Astrocyte of the spinal cord (primary cell): ENCODE results near the gene CAMTA1.

ENCODE experiments used
- DNase-seq: peaks from one replicate; pipeline ENCODE4 v3.0.0; 2011; ENCODE audit warnings: low read depth, low spot score
- H3K4me3 ChIP-seq: 2 replicates; pipeline ENCODE4 v1.5.1; 2011; ENCODE audit warnings: low read depth, mild to moderate bottlenecking, low read length, moderate library complexity
- CTCF ChIP-seq: IDR thresholded peaks from 2 replicates; pipeline ENCODE4 v1.5.1; 2012; ENCODE audit warnings: low read depth, mild to moderate bottlenecking, low read length, inconsistent platforms
- in situ Hi-C: cut with HindIII; loops from 2 replicates; pipeline ENCODE4 v1.10.0; 2017; ENCODE audit warnings: low sequenced_read_pairs

Gene CAMTA1

GRCh38 chr1:7663451-7664146 is 878.3 kb downstream of the CAMTA1 start:
- DNase-seq, result no peak
- no peak for TF ChIP-seq CTCF
- H3K4me3 ChIP-seq, result no peak overlapping the region
- in situ Hi-C loops, result no loop called here

DNA sequence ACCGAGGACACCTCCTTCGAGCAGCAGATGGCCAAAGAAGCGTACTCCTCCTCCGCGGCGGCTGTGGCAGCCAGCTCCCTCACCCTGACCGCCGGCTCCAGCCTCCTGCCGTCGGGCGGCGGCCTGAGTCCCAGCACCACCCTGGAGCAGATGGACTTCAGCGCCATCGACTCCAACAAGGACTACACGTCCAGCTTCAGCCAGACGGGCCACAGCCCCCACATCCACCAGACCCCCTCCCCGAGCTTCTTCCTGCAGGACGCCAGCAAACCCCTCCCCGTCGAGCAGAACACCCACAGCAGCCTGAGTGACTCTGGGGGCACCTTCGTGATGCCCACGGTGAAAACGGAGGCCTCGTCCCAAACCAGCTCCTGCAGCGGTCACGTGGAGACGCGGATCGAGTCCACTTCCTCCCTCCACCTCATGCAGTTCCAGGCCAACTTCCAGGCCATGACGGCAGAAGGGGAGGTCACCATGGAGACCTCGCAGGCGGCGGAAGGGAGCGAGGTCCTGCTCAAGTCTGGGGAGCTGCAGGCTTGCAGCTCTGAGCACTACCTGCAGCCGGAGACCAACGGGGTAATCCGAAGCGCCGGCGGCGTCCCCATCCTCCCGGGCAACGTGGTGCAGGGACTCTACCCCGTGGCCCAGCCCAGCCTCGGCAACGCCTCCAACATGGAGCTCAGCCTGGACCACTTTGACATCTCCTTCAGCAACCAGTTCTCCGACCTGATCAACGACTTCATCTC is 879.1 kb downstream of the CAMTA1 start:
- in situ Hi-C loops, result no loop called here
- TF ChIP-seq CTCF, result no peak

DNA sequence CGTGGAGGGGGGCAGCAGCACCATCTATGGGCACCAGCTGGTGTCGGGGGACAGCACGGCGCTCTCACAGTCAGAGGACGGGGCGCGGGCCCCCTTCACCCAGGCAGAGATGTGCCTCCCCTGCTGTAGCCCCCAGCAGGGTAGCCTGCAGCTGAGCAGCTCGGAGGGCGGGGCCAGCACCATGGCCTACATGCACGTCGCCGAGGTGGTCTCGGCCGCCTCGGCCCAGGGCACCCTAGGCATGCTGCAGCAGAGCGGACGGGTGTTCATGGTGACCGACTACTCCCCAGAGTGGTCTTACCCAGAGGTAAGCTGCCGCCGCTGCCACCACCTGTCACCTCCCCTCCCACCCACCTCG is 879.6 kb downstream of the CAMTA1 start:
- in situ Hi-C loops, result no loop called here

More for the DNA sequence above, 879.1 kb downstream of the CAMTA1 start:
- no peak for DNase-seq
- no peak overlapping the region for H3K4me3 ChIP-seq

GRCh38 chr1:7666249-7666648 is 881.0 kb downstream of the CAMTA1 start:
- no peak for DNase-seq
- in situ Hi-C loops, result no loop called here
- no peak for TF ChIP-seq CTCF
- no peak overlapping the region for H3K4me3 ChIP-seq

More for the DNA sequence above, 879.6 kb downstream of the CAMTA1 start:
- no peak for DNase-seq
- H3K4me3 ChIP-seq, result no peak overlapping the region
- no peak for TF ChIP-seq CTCF

GRCh38 chr1:7667159-7667558 is 881.9 kb downstream of the CAMTA1 start:
- in situ Hi-C loops, result no loop called here

More at GRCh38 chr1:7667159-7667558, 881.9 kb downstream of the CAMTA1 start:
- no peak for DNase-seq
- no peak overlapping the region for H3K4me3 ChIP-seq
- TF ChIP-seq CTCF, result no peak
